GM11168 (cell line): Measurements from ENCODE around the gene CEP68.

Source experiments
- in situ Hi-C: fragments of 300-500 bp; cut with MboI; formaldehyde crosslinking; loops from one replicate; pipeline ENCODE4 v1.12.0; 2022; ENCODE audit warnings: low sequenced_read_pairs; ENCODE audit not compliant: unreplicated experiment

The CEP68 gene

GRCh38 chr2:65030476-65031332 is 25.5 kb upstream of the CEP68 start:
- in situ Hi-C loops: loop anchor here (25.0 kb wide), 1 partner anchor 393 kb away; no protein-coding TSS in a partner anchor

DNA sequence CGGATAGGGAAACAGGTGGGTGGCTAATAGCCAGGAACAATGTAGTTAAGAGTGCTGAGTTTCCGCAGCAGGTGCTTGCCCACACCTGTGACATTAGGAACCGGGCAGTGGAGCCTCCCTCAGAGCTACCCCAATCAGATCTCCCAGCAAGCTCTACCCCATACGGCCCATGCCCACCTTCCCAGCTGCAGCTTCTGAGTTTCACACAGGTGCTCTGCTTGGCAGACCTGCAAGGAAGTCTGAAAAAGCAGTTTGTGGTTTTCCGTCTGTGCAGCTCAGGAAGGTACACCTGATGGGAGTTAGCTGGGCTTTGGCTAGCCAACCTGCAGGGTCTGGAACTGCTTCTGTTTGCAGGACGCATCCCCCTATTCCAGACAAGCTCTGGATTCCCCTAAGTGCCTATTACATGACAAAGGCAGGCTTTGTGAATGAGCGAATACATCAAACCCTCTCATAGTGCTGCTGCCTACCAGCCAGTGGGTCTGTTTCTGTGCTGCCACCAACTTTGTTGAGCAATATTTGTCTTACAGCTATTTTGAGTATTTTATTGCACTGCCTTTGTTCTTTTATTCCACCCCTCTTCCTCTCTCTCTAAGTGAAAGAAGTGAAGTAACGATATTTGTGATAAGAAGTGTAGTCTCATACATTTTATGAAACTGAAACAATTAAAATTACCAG is 24.7 kb upstream of the CEP68 start:
- in situ Hi-C loops: loop anchor here (25.0 kb wide), 1 partner anchor 394 kb away; no protein-coding TSS in a partner anchor

- in situ Hi-C loops: loop anchor here (25.0 kb wide), 1 partner anchor 395 kb away; no protein-coding TSS in a partner anchor
These were observed 23.9 kb upstream of the CEP68 start for GRCh38 chr2:65032019-65032975.

DNA sequence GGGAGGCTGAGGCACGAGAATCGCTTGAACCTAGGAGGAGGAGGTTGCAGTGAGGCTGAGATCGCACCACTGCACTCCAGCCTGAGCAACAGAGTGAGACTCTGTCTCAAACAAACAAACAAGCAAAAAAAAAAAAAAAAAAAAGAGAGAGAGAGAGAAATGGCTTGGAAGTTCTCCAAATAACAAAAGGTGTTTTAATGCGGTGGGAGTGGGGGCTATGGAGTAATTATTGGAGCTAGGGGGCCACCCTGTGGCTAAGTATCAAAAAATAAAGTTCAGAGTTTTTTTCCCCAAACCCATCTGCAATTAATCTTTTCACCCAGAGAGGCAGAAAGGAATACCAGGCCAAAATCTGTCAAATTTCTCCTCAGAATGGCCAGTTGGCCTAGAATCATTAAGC is 23.0 kb upstream of the CEP68 start:
- in situ Hi-C loops: loop anchor here (25.0 kb wide), 1 partner anchor 396 kb away; no protein-coding TSS in a partner anchor

DNA sequence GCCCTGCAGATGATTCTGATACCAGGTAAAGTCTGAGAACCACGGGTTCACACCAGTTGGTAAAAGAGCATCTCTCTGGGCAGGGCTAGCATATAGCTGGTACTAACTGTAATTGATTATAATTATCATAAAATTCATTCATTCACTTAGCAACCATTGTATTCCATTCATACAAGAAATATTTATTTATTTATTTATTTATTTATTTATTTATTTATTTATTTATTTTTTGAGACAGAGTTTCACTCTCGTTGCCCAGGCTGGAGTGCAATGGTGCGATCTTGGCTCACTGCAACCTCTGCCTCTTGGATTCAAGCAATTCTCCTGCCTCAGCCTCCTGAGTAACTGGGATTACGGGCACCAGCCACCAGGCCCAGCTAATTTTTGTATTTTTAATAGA is 22.5 kb upstream of the CEP68 start:
- in situ Hi-C loops: loop anchor here (25.0 kb wide), 1 partner anchor 396 kb away; no protein-coding TSS in a partner anchor

GRCh38 chr2:65035351-65035943 is 20.8 kb upstream of the CEP68 start:
- in situ Hi-C loops: loop anchor here (5.0 to 25.0 kb wide), 2 partner anchors 118 to 398 kb away; no protein-coding TSS in a partner anchor

- in situ Hi-C loops: loop anchor here (5.0 to 25.0 kb wide), 2 partner anchors 120 to 400 kb away; no protein-coding TSS in a partner anchor
These were observed 19.0 kb upstream of the CEP68 start for GRCh38 chr2:65037178-65037577.

GRCh38 chr2:65039640-65040039 is 16.6 kb upstream of the CEP68 start:
- in situ Hi-C loops: loop anchor here (5.0 to 25.0 kb wide), 2 partner anchors 122 to 402 kb away; no protein-coding TSS in a partner anchor

DNA sequence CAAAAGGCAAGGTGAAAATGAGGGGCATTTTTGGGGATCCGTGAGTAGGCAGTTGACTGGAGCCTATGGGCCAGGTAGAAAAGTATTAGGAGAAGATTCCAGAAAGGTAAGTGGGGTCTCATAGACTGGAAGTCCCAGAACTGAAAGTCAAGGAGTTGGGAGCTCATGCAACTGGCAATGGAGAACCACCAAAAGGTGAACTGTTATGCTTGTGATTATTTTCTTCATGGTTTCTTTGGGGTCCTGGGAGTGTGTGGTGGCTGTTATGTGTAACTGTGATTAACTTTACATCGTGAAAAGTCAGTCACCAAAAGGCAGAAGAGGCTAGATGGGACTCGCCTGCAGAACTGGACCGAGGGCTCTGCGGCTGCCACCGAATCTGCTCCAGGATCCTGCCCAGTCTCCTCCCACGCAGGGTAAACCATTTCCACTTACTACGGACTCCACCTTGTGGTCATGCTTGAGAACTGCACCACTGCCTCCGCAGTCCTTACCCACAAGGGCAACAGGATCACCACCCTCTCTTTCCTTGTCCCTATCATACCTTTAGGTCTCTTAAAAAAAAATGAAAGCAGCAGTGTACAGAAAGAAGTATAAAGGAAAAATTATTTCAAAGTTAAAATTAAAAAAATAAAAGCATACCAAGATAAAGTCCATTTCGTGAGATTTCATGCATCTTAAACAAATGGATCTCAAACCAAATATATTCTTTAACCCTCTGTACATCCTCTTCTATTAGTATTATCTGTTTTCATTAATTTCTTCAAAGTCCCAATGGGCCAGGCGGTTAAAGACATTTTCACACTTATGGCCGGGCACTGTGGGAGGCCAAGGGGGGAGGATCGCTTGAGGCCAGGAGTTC is 15.6 kb upstream of the CEP68 start:
- in situ Hi-C loops: loop anchor here (25.0 kb wide), 1 partner anchor 403 kb away; no protein-coding TSS in a partner anchor

GRCh38 chr2:65043001-65043400 is 13.2 kb upstream of the CEP68 start:
- in situ Hi-C loops: loop anchor here (25.0 kb wide), 1 partner anchor 406 kb away; no protein-coding TSS in a partner anchor

DNA sequence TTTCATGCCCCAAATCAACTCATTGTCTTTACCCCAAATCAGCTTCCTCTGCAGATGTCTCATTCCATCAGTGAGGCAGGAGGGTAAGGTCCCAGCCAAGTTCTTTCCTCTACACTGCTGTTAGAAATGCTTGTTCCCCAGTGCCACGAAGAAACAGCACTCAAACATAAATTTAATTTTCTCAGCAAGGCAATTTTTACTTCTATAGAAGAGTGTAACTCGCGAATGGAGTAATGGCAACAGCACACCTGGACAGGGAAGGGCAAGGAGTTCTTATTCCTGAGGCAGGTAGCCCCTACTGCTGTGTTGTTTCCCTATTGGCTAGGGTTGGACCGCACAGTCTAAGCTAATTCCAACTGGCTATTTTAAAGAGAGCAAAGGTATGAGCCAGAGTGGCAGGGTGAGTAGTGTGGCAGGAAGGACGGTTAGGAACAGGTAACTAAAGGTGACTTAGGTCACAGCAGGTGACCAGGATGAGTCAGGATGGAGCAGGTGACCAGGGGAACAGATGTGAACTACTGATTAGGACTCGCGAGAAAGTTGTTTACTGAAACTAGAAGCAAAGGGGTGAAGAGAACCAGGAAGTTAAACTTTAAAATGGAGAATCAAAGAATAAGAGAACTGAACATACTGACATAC is 12.0 kb upstream of the CEP68 start:
- in situ Hi-C loops: loop anchor here (25.0 kb wide), 1 partner anchor 407 kb away; no protein-coding TSS in a partner anchor

GRCh38 chr2:65045651-65046050 is 10.6 kb upstream of the CEP68 start:
- in situ Hi-C loops: loop anchor here (25.0 kb wide), 1 partner anchor 408 kb away; no protein-coding TSS in a partner anchor

DNA sequence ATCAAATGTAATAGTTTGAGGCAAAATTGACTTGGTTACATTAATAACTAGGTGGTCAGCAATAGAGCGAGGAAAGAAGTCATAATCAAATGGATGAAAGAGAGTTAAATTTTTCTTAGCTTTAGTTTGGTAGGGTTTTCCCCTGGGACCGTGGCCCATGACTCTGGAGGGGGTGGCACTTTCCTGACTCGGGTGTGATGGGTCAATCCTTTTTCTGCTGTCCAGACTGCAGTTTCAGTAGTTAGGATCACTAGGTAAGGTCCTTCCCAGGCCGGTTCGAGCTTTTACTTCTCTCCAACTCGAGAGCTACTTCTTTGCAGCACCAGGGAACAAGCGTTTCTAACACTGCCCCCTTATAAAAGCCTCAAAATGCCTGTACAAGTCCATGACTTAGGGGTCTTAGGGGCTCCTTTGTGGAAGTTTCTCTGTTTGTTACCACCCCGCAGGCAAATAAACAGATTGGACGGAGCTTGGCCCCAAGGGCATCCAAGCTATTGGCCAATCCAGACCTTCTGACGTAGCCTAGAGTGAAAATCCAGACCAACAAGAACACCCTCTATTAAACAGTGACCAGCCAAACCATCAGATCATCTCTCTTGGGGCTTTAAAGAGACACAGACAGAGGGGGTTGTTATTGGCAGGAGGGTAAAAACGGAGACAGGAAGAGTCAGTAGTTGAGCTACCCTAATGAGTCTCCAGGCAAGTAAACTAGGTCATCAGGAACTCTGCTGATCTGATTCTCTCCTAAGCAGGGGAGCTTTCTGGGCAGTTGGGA is 9.4 kb upstream of the CEP68 start:
- in situ Hi-C loops: loop anchor here (25.0 kb wide), 1 partner anchor 410 kb away; no protein-coding TSS in a partner anchor

DNA sequence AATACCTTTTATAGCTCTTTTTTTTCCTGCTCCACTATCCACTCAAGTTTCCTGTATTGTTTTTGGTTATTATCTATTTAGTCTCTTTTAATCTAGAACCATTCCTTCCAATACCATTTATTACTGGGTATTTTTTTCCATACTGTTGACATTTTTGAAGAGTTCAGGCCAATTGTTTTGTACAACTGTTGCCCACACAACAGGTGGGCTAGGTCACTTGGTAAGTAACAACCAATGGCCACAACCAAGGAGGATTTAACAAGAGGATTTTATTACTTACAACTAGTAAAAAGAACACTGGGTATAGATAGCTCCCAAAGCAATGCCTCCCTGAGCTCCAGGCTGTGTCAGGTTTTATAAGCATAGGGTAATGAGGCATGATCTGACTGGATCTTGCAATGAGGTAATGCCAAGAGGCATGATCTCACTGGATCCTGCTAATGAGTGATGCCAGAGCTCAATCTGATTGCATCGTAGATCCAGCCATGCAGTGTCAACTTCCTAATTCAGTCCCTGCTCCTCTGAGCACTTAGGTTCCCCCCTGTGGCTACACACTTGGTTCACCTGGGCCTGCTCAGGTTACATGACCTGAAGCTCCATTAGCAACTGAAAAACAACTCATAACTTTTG is 7.1 kb upstream of the CEP68 start:
- in situ Hi-C loops: loop anchor here (25.0 kb wide), 1 partner anchor 412 kb away; no protein-coding TSS in a partner anchor

GRCh38 chr2:65050931-65051330 is 5.3 kb upstream of the CEP68 start:
- in situ Hi-C loops: no loop called here

DNA sequence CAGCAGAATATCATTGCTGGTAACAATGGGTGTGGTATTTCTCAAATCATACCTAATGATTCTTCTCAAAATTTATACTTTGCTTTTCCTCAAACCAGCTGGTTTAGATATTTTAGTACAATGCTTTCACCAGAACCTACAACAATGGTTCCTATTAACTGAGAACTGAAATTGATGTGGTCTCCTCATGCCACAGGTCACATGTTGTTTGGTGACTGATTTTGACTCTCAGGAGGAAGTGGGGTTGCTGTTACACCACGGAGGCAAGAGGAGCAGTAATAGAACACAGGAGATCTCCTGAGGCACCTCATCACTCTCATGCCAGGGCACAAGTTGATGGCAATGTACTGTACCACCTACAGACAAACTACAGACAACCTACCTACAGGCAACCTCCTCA is 3.0 kb upstream of the CEP68 start:
- in situ Hi-C loops: no loop called here
